Measurements from ENCODE around the gene ELMO3. TPM values are rescaled to one million over a fixed set of nuclear protein-coding genes. Genes with fewer than 3 reads are reported as not detected.
A peak's percentile ranks its signal among the peaks of the same experiment; 100 is the strongest.

ELMO3 gene
- total RNA-seq, 1 donor: 0.36 TPM

DNA sequence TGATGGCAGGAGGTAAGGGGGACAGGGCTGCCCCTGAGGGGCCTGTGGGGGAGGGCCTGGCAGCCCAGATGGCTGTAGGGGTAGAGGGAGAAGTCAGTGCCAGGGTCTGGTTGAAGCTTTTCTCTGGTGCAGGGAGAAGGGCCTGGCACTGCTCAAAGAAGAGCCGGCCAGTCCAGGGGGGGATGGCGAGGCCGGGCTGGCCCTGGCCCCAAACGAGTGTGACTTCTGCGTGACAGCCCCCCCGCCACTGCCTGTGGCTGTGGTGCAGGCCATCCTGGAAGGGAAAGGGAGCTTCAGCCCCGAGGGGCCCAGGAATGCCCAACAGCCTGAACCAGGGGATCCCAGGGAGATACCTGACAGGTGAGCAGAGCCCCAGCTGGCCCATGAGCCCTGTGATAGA lies 31.3 kb upstream of the ELMO3 start:
- Histone ChIP-seq H3K79me2 (ENCODE audit: insufficient read depth, low read length) (no peaks in the 10 kb centered on the region), H3K27me3 (ENCODE audit: insufficient read depth, low read length) (peaks cover 30% of the 10 kb centered on the region), H2AFZ (ENCODE audit: low read length) (no peak overlapping the region), H3K4me3 (ENCODE audit: insufficient read depth, low read length) (no peak overlapping the region), H3K4me1 (ENCODE audit: insufficient read depth, low read length) (peaks cover 17% of the 10 kb centered on the region), H3K4me2 (ENCODE audit: insufficient read depth, low read length) (no peak overlapping the region), H3K9me3 (ENCODE audit: low read depth, low read length) (no peaks in the 10 kb centered on the region), H4K20me1 (ENCODE audit: insufficient read depth, low read length) (peaks cover 12% of the 10 kb centered on the region), H3K36me3 (ENCODE audit: insufficient read depth, low read length) (no peaks in the 10 kb centered on the region), H3K27ac (ENCODE audit: low read depth, low read length) (no peak overlapping the region)
- no peak for DNase-seq (ENCODE audit: insufficient read length, low spot score, missing footprints)
- TF ChIP-seq CTCF (IDR thresholded peaks at IDR 0.05; ENCODE audit: extremely low read depth, low read depth, low read length): no peak

DNA sequence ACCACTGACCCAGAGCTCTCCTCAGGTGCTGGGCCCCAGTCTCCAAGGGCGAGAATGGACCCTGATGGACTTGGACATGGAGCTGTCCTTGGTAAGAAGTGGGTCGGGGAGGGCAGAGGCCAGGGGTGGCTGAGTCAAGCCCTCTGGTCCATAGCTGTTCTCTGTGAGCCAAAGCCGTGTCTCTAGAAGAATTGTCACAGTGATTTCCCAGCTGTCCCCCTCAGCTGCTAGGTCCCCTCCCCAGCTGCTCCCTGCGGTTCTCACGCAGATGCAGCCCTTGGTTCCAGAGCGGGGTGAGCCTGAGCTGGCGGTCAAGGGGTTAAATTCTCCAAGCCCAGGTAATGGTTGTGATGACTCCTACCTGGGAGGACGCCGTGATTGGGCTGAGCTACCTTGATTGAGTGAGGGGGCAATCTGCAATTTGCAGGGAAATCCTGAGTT lies 29.9 kb upstream of the ELMO3 start:
- Histone ChIP-seq H2AFZ (ENCODE audit: low read length) (no peak overlapping the region), H3K4me2 (ENCODE audit: insufficient read depth, low read length) (no peak overlapping the region), H3K27me3 (ENCODE audit: insufficient read depth, low read length) (peaks cover 16% of the 10 kb centered on the region), H3K27ac (ENCODE audit: low read depth, low read length) (no peak overlapping the region), H3K4me1 (ENCODE audit: insufficient read depth, low read length) (peaks cover 21% of the 10 kb centered on the region), H4K20me1 (ENCODE audit: insufficient read depth, low read length) (peaks cover 2% of the 10 kb centered on the region), H3K79me2 (ENCODE audit: insufficient read depth, low read length) (no peaks in the 10 kb centered on the region), H3K36me3 (ENCODE audit: insufficient read depth, low read length) (no peaks in the 10 kb centered on the region), H3K4me3 (ENCODE audit: insufficient read depth, low read length) (no peak overlapping the region), H3K9me3 (ENCODE audit: low read depth, low read length) (no peaks in the 10 kb centered on the region)
- DNase-seq (ENCODE audit: insufficient read length, low spot score, missing footprints): no peak
- TF ChIP-seq CTCF (IDR thresholded peaks at IDR 0.05; ENCODE audit: extremely low read depth, low read depth, low read length): no peak

- Histone ChIP-seq H3K4me1 (ENCODE audit: insufficient read depth, low read length) (peaks cover 22% of the 10 kb centered on the region), H3K36me3 (ENCODE audit: insufficient read depth, low read length) (no peaks in the 10 kb centered on the region), H3K27ac (ENCODE audit: low read depth, low read length) (peak overlapping the region; percentile 28), H3K4me3 (ENCODE audit: insufficient read depth, low read length) (peak overlapping the region; percentile 72), H3K79me2 (ENCODE audit: insufficient read depth, low read length) (no peaks in the 10 kb centered on the region), H2AFZ (ENCODE audit: low read length) (peak overlapping the region; percentile 66), H3K9me3 (ENCODE audit: low read depth, low read length) (no peaks in the 10 kb centered on the region), H3K27me3 (ENCODE audit: insufficient read depth, low read length) (peaks cover 11% of the 10 kb centered on the region), H4K20me1 (ENCODE audit: insufficient read depth, low read length) (no peaks in the 10 kb centered on the region), H3K4me2 (ENCODE audit: insufficient read depth, low read length) (peak overlapping the region; percentile 90)
- DNase-seq (ENCODE audit: insufficient read length, low spot score, missing footprints): peak; percentile 93
- TF ChIP-seq CTCF (IDR thresholded peaks at IDR 0.05; ENCODE audit: extremely low read depth, low read depth, low read length): peak; percentile 56
These were observed 29.2 kb upstream of the ELMO3 start for GRCh38 chr16:67169642-67170167.

DNA sequence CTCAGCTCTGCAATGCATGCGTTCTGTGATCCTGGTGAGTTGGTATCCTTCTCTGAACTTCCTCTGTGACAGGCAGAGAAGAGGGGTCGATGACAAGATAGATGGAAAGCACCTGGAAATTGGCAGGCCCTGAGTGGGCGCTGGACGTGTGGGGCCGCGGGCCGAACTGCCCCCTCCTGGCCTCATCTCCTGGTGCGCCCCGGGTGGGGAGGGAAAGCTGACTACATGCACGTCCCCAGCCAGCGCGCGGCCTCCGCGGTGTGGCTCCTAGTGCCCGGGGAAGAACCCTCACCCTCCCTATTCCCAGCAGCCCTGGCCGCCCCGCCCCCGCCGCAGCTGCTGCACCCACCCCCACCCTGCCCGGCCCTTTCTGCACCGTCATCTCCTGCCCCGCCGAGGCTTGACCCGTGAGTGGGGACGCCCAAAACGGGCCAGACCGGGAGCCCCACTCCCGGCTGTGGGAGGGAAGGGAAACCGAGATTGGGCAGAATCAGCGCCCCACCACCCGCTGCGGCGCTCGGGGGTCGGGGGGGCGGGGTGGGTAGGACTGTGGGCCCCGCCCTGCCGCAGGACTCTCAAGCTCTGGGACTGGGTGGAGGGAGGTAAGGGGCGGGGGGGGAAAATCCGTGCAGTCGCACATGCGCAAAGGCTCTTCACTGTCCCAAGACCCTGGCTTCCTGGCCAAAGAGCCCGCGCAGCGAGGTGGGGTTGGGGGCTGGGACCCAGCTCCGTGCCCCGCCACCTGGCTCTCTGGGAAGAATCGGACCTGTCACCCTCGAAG lies 28.6 kb upstream of the ELMO3 start, which contains the start of gene NOL3:
NOL3 (plus strand) TSS at position 371 of the 781 bp plus-strand sequence.
- H3K4me1 ChIP-seq (ENCODE audit: insufficient read depth, low read length): peaks cover 22% of the 10 kb centered on the region
- peak; percentile 99 for DNase-seq (ENCODE audit: insufficient read length, low spot score, missing footprints)
- TF ChIP-seq CTCF (IDR thresholded peaks at IDR 0.05; ENCODE audit: extremely low read depth, low read depth, low read length): no peak

More for the DNA sequence above, 28.6 kb upstream of the ELMO3 start, which contains the start of gene NOL3:
- no peaks in the 10 kb centered on the region for H3K36me3 ChIP-seq (ENCODE audit: insufficient read depth, low read length)
- H4K20me1 ChIP-seq (ENCODE audit: insufficient read depth, low read length): peaks cover 2% of the 10 kb centered on the region
- peaks cover 5% of the 10 kb centered on the region for H3K27me3 ChIP-seq (ENCODE audit: insufficient read depth, low read length)
- peak within 1 kb of the TSS; percentile 38 for H3K27ac ChIP-seq (ENCODE audit: low read depth, low read length)
- peak within 1 kb of the TSS; percentile 90 for H3K4me2 ChIP-seq (ENCODE audit: insufficient read depth, low read length)
- peak within 1 kb of the TSS; percentile 72 for H3K4me3 ChIP-seq (ENCODE audit: insufficient read depth, low read length)
- H3K79me2 ChIP-seq (ENCODE audit: insufficient read depth, low read length): no peaks in the 10 kb centered on the region
- H3K9me3 ChIP-seq (ENCODE audit: low read depth, low read length): no peaks in the 10 kb centered on the region
- peak within 1 kb of the TSS; percentile 66 for H2AFZ ChIP-seq (ENCODE audit: low read length)
